Erythroblast (primary cell): Measurements from ENCODE around the gene C15orf62.

Experiments used
- DNase-seq, 2 experiments: peaks; one replicate each; lab custom pipeline; 2025; lab: John Stamatoyannopoulos, UW
- GATA1 ChIP-seq: IDR thresholded peaks from 2 replicates; pipeline ENCODE4 v1.6.1; 2011; ENCODE audit warnings: low read depth, mild to moderate bottlenecking, control low read depth, low read length, moderate library complexity
- POLR2A ChIP-seq: IDR thresholded peaks from 2 replicates; pipeline ENCODE4 v1.6.1; 2011; ENCODE audit warnings: mild to moderate bottlenecking, low read length

Gene C15orf62

DNA sequence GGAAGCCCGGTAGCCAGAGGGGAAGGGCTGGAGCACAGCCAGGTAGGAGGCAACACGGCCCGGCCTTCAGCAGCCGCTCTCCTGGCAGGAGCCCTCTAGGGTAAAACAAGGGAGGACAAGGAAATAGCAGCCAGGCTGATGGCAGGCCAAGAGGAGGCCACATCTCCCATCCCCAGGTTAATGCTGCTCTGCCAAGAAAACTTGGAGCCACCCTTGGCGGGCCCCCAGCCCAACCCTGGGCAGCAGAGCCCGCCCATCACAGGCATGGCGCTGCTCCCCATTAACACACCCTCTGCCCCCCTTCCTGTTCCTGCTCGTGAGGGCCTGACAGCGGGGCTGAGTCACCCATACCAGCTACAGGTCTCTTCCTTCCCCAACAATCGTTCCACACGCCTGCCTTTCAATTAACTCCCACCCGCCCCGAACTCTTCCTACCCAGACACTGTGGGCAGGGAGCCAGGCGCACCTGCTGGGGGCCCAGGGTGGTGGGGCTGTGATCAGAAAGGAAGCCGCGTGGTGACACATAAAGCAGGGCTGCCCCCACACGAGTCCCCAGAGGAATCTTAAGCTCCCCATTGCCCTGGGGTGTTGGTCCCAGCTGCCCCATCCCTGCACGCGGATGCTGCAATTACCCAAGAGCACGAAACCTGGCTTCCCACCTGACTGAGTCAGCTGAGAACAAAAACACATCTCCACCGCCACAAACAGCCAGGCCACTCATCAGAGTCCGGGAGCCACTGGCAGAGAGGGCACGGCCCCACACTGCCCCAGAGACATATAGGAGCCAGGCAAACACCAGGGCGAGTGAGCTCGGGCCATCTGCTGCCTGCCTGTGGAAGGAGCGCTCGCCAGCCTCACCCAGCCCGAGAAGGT, at the start of gene C15orf62:
Gene C15orf62 (plus strand): TSS at position 707 of the 873 bp plus-strand sequence. CDS start 516 bp downstream, outside the sequence.
- TF ChIP-seq GATA1 (no peak), POLR2A (no peak)
- DNase-seq: peak; percentile 73 to 83

DNA sequence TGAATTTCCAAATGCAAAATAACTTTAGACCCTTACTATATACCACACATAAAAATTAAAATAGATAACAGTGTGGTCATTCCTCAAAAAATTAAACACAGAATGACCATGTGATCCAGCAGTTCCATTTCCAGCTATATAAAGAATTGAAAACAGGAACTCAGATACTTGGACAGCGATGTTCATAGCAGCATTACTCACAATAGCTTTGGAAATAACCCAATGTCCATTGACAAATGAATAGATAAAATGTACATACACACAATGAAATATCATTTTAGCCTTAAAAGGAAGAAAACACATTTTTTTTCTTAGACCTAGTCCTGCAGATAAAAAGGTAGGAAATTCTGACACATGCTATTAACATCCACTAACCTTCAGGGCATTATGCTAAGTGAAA, 48.1 kb upstream of the C15orf62 start:
- DNase-seq: no peak
- TF ChIP-seq GATA1 (no peak), POLR2A (no peak)

GRCh38 chr15:40722354-40722753, 47.4 kb upstream of the C15orf62 start:
- TF ChIP-seq GATA1 (no peak), POLR2A (no peak)
- DNase-seq: no peak

- no peak for DNase-seq
- TF ChIP-seq GATA1 (no peak), POLR2A (no peak)
Observed at GRCh38 chr15:40722934-40723333, 46.8 kb upstream of the C15orf62 start.

- TF ChIP-seq GATA1 (no peak), POLR2A (no peak)
- no peak for DNase-seq
Observed at GRCh38 chr15:40723919-40724318, 45.9 kb upstream of the C15orf62 start.

DNA sequence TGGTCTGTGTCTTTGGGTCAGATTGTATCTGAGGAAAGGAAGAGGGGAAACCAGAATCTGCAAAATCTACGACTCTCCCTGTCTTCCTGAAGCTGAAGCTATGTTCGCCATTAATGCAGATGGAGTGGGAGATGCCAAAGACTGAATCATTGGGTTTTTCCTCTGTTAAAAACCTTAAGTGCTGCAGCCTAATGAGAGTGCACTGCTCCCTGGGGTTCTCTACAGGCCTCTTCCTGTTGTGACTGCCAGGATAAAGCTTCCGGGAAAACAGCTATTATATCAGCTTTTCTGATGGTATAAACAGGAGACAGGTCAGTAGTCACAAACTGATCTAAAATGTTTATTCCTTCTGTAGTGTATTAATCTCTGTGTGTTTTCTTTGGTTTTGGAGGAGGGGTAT, 38.7 kb upstream of the C15orf62 start:
- TF ChIP-seq GATA1 (no peak), POLR2A (no peak)
- no peak for DNase-seq

- TF ChIP-seq GATA1 (no peak), POLR2A (no peak)
- no peak for DNase-seq
Observed at GRCh38 chr15:40736575-40736974, 33.2 kb upstream of the C15orf62 start.

DNA sequence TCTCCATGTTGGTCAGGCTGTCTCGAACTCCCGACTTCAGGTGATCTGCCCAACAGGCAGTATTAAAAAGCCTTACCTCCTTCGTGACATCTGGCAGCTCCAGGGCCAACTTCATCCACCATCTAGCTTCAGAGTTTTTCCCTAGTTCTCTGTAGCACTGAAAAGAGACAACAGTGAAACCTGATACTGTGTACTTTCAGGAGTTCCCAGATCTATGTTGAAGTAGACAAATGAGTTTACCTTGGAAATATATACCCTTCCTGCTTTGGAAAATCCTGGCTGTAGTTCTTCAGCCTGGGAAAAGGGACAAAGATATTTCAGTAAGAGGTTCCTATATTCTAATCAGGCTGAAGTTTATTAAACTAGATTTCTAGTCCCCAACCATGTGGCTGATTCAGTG, 32.7 kb upstream of the C15orf62 start:
- no peak for DNase-seq
- no peak for TF ChIP-seq POLR2A
- TF ChIP-seq GATA1: no peak

GRCh38 chr15:40739047-40739446, 30.7 kb upstream of the C15orf62 start:
- DNase-seq: no peak
- TF ChIP-seq POLR2A (no peak), GATA1 (no peak)

- DNase-seq: no peak
- TF ChIP-seq GATA1: no peak
- no peak for TF ChIP-seq POLR2A
Observed at GRCh38 chr15:40739854-40740253, 29.9 kb upstream of the C15orf62 start.

DNA sequence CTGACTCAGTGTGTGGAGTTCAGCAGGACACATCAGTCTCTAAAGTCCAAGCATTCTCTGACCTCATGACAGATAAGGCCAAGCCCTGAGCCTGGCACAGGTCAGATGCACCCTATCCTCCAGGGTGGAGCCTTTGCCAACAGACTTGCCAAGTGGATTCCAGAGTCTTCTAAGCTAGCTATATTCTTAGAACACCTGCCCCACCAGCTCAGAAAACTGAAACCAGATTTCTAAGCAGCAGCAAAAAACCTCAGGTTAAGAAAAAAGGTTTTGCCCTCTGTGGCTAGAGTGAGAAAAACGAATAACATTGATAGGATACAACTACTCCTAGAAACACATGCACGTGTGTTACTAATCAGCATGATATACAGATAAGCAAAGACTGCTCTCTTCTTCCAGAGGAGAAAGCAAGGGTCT, 26.3 kb upstream of the C15orf62 start:
- TF ChIP-seq POLR2A (no peak), GATA1 (no peak)
- DNase-seq: peak; percentile 51 to 53

GRCh38 chr15:40743921-40744814, 25.6 kb upstream of the C15orf62 start:
- peak; percentile 55 to 76 for DNase-seq
- TF ChIP-seq GATA1 (no peak), POLR2A (no peak)

DNA sequence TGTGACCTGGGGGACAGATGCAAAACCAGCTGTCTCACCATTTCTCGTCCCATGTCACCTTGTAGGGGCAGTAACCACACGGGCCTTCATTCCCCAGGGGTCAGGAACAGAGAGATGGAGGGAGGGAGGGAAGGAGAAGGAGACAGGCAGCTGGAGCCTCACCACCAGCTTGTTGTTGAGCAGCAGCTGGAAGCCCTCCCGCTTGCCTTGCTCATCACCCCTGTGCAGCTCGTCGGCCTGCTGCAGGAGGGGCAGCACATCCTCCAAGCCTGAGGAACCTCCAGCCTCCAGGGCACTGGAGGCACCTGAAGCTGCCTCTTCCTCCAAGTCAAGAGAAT, 25.0 kb upstream of the C15orf62 start:
- no peak for TF ChIP-seq POLR2A
- peak; percentile 40 to 57 for DNase-seq

DNA sequence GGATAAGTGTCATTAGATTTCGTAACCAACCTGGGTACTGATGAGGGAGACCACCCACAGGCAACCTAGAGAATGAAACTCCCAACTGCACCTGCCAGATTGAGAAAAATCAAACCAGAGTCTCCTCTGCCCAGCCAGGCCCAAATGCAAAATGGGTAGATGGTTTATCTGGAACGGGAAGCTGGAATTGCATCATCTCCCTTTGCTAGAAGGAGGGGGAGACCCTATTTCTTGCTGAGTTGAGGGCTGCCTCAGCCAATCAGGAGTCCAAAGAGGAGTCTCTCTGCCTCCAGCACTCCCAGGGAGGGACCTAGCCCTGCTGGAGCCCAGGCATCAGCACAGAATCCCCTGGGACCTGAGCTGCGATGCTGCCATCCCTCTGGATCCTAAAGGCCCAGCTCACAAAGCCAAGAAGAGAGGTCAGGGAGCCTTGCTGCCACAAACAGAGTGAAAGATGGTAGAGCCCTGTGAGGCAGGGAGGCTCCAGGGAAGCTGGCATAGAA, 22.8 kb upstream of the C15orf62 start:
- TF ChIP-seq POLR2A (no peak), GATA1 (no peak)
- DNase-seq: peak; percentile 36 to 62
